ENCODE measurements around the gene RFC2. TPM values are rescaled to one million over a fixed set of nuclear protein-coding genes. Genes with fewer than 3 reads are reported as not detected.

The RFC2 gene
- total RNA-seq, 1 donor from 2014 or later = 14.5 TPM

DNA sequence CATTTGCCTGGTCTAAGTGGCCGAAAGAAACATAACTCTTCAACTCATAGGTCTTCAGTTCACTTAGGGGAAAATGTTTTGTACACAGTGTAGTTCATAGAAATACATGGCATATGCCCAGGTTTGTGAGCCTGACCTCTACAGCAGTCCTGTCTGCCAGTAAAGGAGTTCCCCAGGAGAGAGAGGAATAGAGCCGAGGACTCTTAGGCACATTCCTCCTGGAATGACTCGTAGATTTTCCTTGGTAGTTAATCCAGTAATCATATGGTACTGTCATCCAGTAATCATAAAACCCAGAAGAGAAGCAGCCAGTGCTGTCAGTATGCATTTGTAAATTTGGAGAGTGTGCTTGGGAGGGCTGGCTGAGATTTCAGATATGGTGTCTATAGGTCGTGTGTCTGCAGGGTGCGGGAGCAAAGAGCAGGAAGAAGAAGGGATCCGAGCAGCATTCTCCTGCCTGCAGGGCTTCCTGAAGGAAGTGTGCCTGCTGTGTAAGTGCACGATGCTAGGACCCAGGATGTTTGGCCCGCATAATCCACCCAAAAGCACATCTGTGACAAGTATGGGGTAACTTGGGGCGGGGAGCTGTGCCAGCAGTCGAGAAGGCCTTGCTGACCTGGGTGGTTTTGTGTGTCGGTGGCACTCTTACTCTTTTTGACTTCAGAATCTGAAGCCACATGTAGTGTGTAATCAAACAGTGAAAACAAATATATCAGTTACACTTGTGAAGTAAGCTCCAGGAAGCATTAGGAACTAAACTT is 66.1 kb downstream of the RFC2 start:
- Histone ChIP-seq H3K9me3 (no peaks in the 10 kb centered on the region), H3K27me3 (no peaks in the 10 kb centered on the region), H3K4me1 (peaks cover 53% of the 10 kb centered on the region), H3K4me3 (no peak overlapping the region), H3K27ac (no peak overlapping the region), H3K36me3 (peaks cover 0 to 54% of the 10 kb centered on the region in 2 donors)
- intact Hi-C loops (cut with DNase I) = no loop called here
- DNase-seq (ENCODE audit: extremely low spot score in 2 of 2) = no peak
- TF ChIP-seq POLR2AphosphoS5 (IDR thresholded peaks at IDR 0.05; ENCODE audit: insufficient read depth in 1 of 2, low read depth in 1 of 2) (no peak), POLR2A (IDR thresholded peaks at IDR 0.05) (no peak)

DNA sequence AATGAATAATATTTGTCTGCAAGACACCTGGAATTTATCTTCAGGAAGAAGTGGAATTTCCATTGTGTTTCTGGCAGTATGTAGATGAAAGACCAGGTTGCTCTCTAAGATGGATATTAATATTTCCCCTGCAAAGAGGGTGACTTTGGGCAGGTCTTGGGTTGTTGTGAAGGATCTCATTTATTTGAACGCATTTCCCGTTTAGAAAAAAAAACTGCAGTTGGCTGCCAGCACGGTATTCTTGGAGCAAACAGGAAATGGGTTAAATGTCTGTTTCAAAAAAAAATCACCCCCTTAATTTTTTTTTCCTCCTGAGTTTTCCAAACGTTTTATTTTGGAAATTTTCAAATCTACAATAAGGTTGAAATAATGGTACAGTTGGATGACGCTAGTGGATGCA is 68.6 kb downstream of the RFC2 start:
- no peak overlapping the region for H3K4me3 ChIP-seq
- peaks cover 78% of the 10 kb centered on the region for H3K4me1 ChIP-seq
- no peaks in the 10 kb centered on the region for H3K27me3 ChIP-seq
- intact Hi-C loops (cut with DNase I) = no loop called here
- H3K36me3 ChIP-seq = peaks cover 0 to 35% of the 10 kb centered on the region in 2 donors
- TF ChIP-seq POLR2AphosphoS5 (IDR thresholded peaks at IDR 0.05; ENCODE audit: insufficient read depth in 1 of 2, low read depth in 1 of 2) = no peak
- TF ChIP-seq POLR2A (IDR thresholded peaks at IDR 0.05) = no peak
- TF ChIP-seq, protein P1, sequence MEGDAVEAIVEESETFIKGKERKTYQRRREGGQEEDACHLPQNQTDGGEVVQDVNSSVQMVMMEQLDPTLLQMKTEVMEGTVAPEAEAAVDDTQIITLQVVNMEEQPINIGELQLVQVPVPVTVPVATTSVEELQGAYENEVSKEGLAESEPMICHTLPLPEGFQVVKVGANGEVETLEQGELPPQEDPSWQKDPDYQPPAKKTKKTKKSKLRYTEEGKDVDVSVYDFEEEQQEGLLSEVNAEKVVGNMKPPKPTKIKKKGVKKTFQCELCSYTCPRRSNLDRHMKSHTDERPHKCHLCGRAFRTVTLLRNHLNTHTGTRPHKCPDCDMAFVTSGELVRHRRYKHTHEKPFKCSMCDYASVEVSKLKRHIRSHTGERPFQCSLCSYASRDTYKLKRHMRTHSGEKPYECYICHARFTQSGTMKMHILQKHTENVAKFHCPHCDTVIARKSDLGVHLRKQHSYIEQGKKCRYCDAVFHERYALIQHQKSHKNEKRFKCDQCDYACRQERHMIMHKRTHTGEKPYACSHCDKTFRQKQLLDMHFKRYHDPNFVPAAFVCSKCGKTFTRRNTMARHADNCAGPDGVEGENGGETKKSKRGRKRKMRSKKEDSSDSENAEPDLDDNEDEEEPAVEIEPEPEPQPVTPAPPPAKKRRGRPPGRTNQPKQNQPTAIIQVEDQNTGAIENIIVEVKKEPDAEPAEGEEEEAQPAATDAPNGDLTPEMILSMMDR (IDR thresholded peaks at IDR 0.05) = no peak
- H3K9me3 ChIP-seq = no peaks in the 10 kb centered on the region
- no peak overlapping the region for H3K27ac ChIP-seq
- no peak for DNase-seq (ENCODE audit: extremely low spot score in 2 of 2)

DNA sequence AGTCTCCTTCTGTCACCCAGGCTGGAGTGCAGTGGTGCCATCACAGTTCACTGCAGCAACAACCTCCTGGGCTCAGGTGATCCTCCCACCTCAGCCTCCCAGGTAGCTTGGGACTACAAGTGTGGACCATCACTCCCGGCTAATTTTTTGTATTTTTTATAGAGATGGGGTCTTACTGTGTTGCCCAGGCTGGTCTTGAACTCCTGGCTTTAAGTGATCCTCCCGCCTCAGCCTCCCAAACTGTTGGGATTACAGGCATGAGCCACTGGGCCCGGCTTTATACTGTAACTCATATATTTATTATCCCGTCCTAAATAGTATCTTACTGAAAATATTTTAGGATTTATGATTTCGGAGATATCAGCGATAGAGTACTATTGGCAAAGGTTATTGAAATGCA is 69.2 kb downstream of the RFC2 start:
- Histone ChIP-seq H3K27ac (no peak overlapping the region), H3K27me3 (no peaks in the 10 kb centered on the region), H3K36me3 (peaks cover 0 to 32% of the 10 kb centered on the region in 2 donors), H3K9me3 (no peaks in the 10 kb centered on the region), H3K4me1 (peaks cover 84% of the 10 kb centered on the region), H3K4me3 (no peak overlapping the region)
- no peak for TF ChIP-seq POLR2AphosphoS5 (IDR thresholded peaks at IDR 0.05; ENCODE audit: insufficient read depth in 1 of 2, low read depth in 1 of 2)
- TF ChIP-seq, protein P1 (IDR thresholded peaks at IDR 0.05) = no peak
- intact Hi-C loops (cut with DNase I) = no loop called here
- no peak for DNase-seq (ENCODE audit: extremely low spot score in 2 of 2)

DNA sequence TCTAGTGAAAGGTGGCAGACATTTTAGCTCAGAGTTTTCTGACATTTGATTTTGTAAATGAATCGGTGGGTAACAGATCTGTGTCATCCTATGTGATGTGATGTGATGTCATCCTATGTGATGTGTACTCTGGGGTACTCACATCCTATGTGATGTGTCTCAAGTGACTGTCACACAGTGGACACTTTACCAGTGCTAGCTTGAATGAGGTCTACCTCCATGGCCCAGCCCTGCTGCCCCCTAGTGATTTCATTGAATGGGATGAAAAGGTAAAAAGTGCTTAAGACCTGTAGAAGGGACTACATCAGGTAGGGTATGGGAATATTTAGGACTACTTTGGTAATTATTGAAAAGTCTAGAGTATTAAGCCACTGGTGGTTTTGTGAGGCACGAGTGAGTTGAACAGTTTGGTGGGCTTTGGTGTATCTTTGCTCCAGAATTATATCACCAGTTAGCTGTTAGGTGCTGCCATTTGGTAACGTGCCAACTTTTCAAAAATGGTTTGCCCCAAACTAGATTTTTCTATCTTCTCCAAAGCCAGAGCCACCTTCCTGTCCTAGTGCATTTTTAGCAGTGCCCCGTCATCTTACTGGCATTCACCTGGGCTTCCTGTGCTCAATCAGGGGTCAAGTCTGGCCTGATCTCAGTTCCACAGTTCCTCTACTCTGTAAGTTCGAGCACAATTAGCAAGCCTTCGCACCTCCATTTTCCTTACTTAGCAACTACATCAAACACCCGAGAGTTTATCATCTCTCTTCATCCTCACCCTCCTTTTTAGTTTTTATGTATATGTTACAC is 70.3 kb downstream of the RFC2 start:
- intact Hi-C loops (cut with DNase I) = no loop called here

DNA sequence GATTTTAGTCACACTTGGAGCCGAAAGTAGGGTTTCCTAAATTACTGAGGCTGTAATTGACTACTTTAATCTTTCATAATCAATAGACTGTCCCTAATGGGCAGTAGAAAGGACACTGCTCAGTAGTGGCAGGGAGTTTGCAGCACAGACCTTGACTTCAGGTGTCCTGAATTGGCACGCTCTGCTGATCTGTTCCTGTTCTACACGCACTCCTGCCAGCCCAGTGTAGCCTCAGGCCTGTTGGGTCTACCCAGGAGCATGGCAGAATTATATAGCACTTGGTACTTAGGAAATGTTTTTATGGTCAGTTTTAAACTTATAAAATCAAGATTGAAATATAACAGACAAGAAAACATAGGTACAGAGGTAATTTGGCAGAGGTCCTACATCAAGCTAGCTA is 71.1 kb downstream of the RFC2 start:
- TF ChIP-seq POLR2A (IDR thresholded peaks at IDR 0.05) = no peak
- TF ChIP-seq, protein P1 (IDR thresholded peaks at IDR 0.05) = no peak
- no peak for TF ChIP-seq POLR2AphosphoS5 (IDR thresholded peaks at IDR 0.05; ENCODE audit: insufficient read depth in 1 of 2, low read depth in 1 of 2)
- DNase-seq (ENCODE audit: extremely low spot score in 2 of 2) = no peak
- Histone ChIP-seq H3K27me3 (no peaks in the 10 kb centered on the region), H3K4me1 (peaks cover 97% of the 10 kb centered on the region), H3K36me3 (peaks cover 0 to 18% of the 10 kb centered on the region in 2 donors), H3K27ac (no peak overlapping the region), H3K9me3 (no peaks in the 10 kb centered on the region), H3K4me3 (no peak overlapping the region)
- intact Hi-C loops (cut with DNase I) = no loop called here

More for the DNA sequence above, 70.3 kb downstream of the RFC2 start:
- Histone ChIP-seq H3K4me1 (peaks cover 96% of the 10 kb centered on the region), H3K4me3 (no peak overlapping the region), H3K36me3 (peaks cover 0 to 25% of the 10 kb centered on the region in 2 donors), H3K27me3 (no peaks in the 10 kb centered on the region), H3K27ac (no peak overlapping the region), H3K9me3 (no peaks in the 10 kb centered on the region)
- TF ChIP-seq, protein P1 (IDR thresholded peaks at IDR 0.05) = no peak
- no peak for TF ChIP-seq POLR2AphosphoS5 (IDR thresholded peaks at IDR 0.05; ENCODE audit: insufficient read depth in 1 of 2, low read depth in 1 of 2)
- no peak for TF ChIP-seq POLR2A (IDR thresholded peaks at IDR 0.05)
- DNase-seq (ENCODE audit: extremely low spot score in 2 of 2) = no peak

Data from vagina (tissue), 2 donors.